Activated naive CD4-positive, alpha-beta T cell treated with Interleukin-2 at 50 U/mL for 16 hours (primary cell): ENCODE data around the gene PCED1A.

Experiments used
- DNase-seq: peaks from one replicate; pipeline ENCODE4 v3.0.0-alpha.2; 2020

The PCED1A gene, protein sequence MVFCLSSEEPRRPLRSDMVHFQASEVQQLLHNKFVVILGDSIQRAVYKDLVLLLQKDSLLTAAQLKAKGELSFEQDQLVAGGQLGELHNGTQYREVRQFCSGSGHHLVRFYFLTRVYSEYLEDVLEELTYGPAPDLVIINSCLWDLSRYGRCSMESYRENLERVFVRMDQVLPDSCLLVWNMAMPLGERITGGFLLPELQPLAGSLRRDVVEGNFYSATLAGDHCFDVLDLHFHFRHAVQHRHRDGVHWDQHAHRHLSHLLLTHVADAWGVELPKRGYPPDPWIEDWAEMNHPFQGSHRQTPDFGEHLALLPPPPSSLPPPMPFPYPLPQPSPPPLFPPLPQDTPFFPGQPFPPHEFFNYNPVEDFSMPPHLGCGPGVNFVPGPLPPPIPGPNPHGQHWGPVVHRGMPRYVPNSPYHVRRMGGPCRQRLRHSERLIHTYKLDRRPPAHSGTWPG

DNA sequence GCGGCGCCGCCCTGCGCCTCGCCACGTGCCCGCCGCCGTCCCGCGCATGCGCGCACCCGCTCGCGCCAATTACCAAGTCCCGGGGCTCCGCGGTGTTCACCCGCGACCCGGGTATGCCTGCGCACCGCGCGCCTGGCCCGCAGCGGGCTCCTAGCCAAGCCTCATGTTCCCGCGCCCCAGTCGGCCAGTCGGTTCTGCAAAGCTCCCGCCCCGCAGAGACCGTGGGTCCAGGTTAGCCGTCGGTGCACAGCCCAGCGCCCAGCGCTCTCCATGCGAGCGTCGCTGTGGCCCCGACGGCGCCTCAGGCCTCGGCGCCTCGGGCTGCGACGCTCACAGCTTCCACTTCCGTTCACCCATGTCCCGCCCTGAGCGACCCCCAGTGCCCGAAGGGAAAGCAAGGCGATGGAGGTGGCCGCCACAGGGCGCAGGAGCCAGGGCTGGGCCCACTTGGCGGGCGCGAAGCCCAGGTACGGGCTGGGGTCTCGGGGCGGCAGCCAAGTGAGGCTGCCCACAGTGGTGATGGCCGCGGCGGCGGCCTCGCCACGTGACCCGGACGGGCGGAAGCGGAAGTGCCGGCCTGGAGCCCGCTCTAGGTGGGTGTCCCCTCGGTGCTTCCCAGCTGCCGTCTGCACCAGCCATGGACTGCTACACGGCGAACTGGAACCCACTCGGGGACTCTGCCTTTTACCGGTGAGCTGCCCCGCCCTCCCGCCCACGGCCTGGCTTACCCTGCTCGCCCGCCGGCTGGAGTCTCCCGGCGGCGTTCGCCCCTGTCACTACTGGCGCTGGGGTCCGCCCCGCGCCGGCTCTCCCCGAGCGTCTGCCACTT, at the start of gene PCED1A, which contains the start of gene VPS16:
Gene PCED1A, minus strand, starts transcription at position 518 of the 829 bp plus-strand sequence. CDS start 743 bp downstream, outside the sequence.
Gene VPS16, plus strand, starts transcription at position 608 of the 829 bp plus-strand sequence. Its CDS starts 30 bp downstream, at position 638.
- DNase-seq, result peak; percentile 92

DNA sequence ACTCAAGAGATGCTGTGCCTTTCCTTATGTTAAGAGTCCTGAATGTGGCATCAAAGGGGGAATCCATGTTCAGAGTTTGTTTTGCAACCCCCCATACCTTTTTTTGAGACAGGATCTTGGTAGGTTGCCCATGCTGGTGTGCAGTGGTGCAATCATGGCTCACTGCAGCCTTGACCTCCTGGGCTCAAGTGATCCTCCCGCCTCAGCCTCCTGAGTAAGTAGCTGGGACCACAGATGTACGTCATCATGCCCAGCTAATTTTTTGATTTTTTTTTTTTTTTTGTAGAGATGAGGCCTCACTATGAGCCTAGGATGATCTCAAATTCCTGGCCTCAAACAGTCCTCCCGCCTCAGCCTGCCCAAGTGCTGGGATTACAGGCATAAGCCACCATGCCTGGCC, 49.3 kb upstream of the PCED1A start:
- DNase-seq, result no peak

DNA sequence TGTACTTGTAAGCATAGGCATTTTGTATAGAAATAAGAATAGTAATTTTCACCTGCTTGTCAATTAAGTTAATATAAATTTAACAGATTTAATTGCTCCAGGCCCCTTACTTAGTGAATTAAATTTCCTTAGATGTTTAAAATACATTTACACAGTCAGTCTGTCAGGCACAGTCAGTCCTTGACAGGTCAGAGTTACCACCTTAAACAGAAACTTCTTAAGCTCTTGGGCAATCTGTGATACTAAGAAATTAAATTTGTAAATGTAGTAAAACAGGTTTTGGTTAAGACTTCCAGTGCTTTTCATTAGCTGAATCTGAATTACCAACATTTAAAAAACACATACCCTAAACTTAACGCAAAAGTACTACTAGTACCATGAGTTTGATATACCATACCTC, 48.8 kb upstream of the PCED1A start:
- DNase-seq, result no peak

DNA sequence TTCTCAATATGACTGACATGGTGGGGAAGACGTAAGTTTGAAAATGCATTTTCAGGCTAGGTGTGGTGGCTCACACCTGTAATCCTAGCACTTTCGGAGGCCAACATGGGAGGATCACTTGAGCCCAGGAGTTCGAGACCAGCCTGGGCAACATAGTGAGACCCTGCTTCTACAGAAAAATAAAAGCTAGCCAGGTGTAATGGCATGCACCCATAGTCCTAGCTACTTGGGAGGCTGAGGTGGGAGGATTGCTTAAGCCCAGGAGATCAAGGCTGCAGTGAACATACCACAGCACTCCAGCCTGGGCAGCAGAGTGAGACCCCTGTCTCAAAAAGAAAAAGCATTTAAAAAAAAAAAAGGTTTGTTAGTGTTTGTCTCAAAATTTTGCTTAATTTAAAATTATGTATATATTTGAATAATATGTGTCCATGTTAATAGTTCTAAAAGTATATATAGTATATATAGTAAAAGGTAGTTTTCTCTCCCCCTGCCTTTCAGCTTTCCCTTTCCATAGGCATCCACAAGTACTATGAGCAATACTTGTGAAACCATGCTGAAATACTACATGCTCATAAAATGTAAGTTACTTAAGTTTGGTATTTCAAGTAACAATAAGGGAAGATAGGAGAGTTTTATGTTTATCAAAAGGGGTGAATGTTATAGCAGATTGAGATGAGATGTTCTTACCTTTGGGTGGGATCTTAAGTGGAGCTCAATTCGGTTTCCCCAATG, 47.9 kb upstream of the PCED1A start:
- DNase-seq, result no peak

DNA sequence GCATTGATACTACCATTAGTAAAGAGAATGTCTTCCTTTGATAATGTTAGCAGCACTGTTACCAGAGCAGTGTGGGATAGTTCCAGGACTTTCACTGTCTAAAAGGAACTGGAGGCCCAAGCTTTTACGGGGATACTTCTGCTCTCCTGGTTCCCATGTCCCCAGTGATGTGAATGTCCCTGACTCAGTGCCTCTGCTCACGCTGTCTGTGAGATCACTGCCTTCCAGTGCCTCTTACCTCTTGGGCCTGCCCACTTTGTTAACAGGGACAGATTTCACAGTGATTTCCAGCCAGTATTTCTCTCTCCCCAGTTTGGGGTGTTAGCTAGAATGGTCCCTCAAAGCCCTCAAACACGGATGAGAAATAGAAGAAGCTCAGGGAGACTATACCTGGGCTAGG, 47.3 kb upstream of the PCED1A start:
- DNase-seq, result no peak

DNA sequence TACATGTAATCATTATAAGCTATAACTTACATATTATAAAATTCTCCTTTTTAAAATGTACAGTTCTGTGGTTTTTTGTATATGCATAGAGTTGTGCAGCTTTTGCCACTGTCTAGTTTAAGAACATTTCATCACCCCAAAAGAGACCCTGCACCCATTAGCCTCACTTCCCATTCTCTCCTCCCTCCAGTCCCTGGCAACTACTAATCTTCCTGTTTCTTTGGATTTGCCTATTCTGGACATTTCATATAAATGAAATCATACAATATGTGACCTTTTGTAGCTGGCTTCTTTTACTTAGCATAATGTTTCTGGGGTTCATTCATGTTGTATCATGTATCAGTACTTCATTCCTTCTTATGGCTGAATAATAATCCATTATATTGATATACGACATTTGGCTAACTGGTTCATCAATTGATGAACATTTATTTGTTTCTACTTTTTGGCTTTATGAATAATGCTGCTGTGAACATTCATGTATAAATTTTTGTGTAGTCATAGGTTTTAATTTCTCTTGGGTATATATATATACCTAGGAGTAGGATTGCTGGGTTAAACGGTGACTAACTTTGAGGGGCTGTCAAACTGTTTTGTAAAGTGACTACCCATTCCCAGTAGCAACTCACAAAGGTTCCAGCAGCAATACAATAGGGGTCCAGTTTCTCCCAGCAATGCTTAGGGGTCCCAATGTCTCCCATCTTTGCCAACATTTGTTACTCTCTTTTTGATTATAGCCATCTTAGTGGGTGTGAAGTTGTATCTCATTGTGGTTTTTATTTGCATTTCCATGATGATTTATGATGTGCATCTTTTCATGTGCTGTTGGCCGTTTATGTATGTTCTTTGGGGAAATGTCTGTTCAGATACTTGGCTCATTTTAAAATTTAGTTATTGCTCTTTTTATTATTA, 43.5 kb upstream of the PCED1A start:
- no peak for DNase-seq

DNA sequence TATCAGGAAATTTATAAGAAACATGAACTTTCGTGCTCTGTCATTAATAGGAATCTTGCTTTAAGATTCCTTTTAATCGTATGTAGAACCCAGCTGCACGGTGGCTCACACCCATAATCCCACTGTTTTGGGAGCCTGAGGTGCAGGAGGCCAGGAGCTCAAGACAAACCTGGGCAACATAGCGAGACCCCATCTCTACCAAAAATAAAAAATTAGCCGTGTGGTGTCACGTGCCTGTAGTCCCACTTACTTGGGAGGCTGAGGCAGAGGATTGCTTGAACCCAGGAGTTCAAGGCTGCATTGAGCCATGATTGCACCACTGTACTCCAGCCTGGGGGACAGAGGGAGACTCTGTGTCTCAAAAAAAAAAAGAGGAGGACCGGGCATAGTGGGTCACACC, 40.2 kb upstream of the PCED1A start:
- no peak for DNase-seq

DNA sequence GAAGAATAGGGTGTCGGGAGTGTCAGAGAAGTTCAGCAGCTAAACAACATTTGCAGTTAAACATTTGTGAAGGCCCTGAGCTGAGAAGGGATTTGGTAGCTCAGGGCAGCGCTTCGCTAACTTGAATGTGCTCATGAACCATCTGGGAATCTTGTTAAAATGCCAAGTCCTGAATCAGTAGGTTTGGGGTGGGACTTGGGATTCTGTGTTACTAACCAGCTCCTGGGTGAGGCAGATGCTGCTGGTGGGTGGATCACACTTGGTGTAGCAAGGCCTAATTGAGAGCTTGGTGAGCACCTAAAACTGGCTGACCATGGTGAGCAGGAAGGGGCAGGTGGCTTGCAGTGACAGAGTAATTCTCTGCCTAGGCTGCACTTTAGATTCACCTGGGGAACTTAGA, 38.7 kb upstream of the PCED1A start:
- no peak for DNase-seq

DNA sequence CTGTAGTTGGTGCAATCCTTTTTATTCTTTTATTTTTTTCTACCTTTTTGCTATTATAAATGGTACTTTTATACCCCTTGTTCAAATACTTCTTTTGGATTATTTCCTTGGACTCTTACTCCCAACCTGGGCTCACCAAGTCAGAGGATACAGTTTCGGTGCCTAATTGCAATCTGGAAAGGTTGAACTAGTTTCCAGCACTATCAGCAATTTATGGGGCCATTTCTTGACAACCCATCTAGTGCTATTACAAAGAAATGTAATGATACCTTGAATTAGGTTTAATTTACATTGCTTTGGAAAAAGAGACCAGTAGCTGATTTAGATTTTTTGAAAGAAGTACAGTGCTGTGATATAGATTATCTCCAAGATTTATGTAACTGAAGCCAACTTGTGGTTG, 38.1 kb upstream of the PCED1A start:
- DNase-seq, result no peak

DNA sequence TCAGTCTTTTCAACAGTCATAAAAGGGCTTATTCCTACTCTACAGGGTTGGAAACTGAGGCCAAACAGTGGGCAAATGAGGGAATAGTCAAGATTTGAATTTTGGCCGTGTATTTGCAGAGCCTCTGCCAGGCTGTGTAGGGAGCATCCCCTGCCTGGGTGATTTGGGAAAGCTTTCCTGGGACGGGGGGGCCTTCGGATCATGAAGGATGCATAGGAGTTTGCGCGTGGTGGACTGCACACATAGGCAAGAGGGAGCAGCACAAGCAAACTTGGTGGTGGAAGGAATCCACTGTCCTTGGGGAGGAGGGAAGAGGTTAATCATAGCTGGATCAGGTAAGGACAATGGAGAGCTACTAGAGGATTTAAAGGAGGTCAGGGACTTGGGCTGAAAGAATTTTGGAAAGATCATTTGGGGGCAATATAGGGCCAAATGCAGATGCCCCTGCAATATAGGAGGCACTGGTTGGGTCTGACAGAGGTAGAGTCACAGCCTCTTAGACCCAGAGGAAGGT, 35.3 kb upstream of the PCED1A start:
- DNase-seq, result no peak

DNA sequence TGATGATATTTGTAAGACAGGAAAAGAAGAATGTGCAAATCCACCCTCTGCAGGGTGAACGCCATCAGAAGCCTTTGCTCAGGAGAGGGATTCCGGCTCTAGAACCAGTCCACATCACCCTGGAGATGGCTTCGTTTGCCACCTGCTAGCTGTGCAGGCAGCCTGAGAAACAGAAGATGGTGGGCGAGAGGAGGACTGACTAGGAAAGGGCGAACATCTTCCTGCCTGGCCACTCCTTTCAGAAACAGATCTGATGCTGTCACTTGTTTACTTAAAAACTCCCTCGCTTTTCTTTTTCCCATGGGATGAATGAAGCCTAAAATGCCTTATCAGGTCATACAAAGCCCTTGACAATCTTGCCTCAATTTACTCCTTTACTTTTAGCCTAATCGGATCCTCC, 34.0 kb upstream of the PCED1A start:
- DNase-seq, result peak; percentile 15

DNA sequence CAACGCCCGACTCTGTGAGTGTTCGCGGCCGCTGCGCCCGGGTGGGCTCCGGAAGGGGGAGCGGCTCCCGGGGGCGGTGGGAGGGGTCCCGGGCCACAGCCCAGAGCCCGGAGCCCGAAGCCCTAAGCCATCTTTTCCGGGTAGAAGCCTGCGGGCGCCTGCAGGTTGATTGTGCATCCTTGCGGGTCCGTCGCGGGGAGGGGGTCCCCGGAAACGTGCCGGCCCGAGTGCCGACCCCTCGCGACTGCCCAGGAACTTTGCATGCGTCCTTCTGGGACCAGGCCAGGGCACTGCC, 33.2 kb upstream of the PCED1A start:
- DNase-seq, result peak; percentile 66

DNA sequence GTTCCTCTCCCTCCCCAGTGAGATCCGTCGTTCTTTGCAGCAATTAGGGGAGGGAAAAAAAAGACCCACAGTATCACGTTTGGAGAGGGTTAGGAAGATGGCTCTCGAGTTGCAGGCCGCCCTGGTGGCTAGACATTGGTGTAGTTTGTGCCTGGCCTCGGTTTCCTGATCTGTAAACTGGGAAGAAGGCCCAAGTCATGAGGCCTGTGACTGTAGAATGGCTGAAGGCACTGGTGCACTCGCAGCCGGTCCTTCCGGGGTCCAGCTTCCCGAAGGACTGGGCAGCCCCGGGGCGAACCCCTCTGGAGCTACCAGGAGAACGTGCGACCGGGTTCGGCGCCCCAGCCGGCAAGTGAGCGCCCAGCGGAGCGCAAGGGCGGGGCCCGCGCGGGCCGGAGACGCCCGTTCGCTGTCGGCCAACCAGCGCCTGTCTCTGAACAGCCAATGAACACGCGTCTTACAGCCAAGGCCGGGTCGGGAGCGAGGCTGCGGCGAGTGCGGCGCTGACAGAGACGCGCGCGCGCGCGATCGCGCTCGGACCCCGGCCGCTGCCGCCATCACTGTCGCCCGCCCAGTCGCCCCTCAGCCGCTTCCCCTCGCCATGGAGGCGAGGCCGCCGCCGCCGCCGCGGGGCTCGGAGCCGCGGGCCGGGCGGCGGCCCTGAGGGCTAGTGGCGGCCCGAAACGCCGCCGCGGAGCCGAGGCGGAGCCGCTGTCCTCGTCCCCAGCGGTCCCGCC, 32.7 kb upstream of the PCED1A start, which contains the start of gene PTPRA:
Gene PTPRA, plus strand, starts transcription at position 472 of the 737 bp plus-strand sequence. CDS start 90,797 bp downstream, outside the sequence.
- peak; percentile 92 for DNase-seq

DNA sequence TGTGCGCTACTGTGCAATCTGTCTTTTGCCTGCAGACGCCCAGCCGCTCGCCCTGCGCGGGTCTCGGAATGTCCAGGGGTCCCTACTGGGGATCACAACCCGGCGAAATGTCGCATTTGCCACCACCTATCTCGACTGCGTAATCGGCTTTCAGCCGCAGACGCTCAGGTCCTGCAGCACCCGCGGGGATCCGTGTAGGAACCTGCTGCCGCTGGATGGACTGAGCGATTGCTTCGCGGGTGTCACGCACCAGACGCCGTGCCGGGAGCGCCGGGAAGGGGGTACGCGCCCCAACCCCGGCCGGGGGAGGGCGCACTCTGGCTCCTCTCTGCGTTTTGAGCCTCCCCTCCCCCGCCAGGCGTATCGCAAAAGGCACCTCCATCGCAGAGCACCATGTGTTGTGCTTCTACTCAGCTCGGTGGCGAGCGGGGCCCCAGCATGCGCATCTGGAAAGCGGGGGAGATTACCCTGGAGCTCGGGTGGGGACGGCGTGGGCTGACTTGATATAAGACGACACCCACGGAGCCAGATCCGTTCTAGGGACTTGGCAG, 32.1 kb upstream of the PCED1A start:
- DNase-seq, result peak; percentile 78

DNA sequence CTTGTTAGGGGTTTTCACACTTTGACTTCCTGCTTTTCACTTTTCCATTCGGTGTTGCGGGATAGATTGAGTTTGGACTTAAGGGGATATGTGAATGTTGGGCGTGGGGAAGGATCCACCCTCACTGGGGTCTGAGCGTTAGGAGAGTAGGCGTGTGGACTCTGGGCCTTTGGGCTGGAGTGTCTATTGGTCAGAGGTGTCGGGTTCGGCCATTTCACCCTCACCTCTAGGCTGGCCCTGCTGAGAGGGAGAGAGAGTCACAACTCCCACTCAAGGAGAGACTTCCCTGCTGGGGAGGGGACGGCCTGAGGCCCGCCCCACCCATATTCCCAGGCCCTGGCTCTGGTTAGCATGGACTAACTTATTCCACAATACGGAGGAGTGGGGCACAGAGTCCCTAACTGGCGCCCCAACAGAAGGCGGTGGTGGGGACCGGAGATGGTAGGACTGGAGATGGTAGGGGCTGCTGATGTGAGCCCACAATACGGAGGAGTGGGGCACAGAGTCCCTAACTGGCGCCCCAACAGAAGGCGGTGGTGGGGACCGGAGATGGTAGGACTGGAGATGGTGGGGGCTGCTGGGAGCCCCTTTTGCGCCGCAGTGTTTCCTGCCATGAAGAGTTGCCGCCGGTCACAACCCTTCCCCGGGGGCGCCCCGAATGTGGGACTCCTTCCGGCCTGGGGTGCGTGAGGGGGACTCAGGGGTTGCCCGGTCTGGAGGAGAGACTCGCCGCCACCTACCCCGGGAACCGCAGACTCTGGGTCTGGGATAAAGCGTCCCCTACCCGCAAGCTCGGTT, 31.4 kb upstream of the PCED1A start:
- DNase-seq, result no peak

DNA sequence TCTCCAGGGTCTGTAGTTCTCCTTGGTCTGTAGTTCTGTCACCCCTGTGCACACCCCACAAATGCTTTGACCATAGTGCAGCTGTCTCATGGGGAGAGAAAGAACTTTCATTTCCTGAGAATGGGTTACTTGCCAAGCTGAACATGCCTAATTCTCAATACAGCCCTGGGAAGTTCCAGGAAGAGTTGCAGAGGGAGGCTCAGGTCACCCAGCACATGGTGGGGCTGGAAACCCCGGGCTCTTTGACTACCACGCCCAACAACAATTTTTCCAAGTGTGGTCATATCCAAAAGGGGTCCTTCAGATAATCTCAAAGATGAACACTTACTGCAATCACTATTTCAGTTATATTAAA, 30.6 kb upstream of the PCED1A start:
- no peak for DNase-seq

DNA sequence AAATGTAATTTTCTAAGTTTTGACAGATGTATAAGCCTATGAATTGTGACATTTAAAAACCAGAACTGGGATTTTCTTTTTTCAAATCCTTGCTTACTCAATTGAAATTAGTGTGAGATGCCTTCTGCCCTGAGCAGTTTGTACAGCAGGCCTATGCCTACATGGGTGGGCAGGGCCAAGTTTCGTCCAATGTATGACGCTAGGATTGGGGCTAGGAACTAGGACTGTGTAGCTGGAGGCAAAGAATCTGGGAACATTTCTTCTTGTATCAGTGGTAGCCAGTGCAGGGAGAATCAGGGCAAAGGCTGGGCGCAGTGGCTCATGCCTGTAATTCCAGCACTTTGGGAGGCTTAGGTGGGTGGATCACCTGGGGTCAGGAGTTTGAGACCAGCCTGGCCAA, 28.9 kb upstream of the PCED1A start:
- no peak for DNase-seq

DNA sequence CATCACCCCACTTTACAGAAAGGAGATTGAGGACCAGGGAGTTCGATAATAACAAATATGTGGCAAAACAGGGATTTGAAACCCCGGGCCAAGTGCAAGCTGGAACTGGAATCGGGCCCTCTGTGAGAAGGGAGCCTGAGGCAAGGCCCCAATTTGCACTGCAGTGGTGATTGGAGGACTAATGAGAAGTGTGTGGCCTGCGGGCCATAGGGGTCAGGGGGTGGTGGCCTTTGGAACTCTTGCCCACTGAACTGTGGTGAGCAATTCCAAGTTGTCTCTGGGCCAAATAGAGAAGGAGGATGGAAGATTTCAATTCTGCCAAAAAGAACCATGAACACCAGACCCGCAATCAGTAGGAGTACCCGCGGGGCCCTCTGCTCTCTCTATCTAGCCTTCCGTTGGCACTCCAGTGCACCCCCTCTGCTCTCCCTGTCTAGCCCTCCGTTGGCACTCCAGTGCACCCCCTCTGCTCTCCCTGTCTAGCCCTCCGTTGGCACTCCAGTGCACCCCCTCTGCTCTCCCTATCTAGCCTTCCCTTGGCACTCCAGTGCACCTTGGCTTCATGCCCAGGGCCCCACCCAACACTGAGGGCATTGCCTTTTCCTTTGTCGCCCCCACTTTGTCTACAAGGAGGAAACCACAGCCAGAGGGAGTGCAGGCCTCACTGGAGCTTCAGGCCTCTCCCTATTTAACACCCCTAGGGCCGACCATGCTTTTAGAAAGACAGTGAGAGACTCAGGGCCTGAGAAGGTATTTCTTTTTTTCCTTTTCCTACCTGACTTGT, 26.8 kb upstream of the PCED1A start:
- no peak for DNase-seq

DNA sequence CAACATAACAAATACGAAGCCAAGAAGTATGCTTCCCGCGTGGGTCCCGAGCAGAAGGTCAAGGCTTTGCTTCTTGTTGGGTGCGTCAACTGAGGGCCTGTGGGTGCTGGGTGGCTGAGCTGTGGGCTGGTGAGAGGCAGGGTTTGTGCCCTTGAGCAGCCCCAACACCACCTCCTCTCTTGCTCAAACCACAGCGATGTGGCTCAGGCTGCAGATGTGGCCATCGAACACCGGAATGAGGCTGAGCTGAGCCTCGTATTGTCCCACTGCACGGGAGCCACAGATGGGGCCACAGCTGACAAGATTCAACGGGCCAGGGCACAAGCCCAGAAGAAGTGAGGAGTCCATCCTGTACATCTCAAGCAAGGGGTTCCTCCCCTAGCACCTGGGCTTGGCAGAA, 25.8 kb upstream of the PCED1A start:
- no peak for DNase-seq
